ENCODE data around the gene HOXA2.

DNA sequence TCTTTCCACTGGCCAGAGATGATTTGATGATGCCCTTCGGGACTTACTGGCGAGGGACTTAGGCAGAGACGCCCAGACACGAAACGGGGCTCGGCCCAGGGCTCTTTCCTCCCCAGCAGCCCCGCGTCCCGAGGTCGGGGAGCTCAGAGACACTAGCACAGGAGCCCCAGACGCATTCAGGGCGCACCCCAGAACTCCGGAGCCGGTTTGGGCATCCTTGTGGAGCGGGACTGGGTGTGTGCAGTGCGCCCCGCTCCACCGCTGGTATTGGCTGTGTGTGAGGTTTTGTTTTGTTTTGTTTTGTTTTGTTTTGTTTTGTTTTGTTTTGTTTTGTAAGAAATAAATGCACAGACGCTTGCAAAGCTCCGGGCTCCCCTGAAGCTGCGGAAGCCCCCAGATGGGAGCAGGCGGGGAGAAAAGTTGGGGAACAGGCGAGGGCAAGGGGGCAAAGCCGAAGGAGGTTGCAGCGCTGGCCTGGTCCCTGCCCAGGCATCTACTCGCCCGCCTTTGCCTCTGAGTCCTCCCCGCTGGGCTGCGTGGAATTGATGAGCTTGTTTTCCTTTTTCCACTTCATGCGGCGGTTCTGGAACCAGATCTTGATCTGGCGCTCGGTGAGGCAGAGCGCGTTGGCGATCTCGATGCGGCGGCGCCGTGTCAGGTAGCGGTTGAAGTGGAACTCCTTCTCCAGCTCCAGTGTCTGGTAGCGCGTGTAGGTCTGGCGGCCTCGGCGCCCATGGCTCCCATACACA lies 42.9 kb upstream of the HOXA2 start:
- TF ChIP-seq, protein P1, sequence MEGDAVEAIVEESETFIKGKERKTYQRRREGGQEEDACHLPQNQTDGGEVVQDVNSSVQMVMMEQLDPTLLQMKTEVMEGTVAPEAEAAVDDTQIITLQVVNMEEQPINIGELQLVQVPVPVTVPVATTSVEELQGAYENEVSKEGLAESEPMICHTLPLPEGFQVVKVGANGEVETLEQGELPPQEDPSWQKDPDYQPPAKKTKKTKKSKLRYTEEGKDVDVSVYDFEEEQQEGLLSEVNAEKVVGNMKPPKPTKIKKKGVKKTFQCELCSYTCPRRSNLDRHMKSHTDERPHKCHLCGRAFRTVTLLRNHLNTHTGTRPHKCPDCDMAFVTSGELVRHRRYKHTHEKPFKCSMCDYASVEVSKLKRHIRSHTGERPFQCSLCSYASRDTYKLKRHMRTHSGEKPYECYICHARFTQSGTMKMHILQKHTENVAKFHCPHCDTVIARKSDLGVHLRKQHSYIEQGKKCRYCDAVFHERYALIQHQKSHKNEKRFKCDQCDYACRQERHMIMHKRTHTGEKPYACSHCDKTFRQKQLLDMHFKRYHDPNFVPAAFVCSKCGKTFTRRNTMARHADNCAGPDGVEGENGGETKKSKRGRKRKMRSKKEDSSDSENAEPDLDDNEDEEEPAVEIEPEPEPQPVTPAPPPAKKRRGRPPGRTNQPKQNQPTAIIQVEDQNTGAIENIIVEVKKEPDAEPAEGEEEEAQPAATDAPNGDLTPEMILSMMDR (optimal IDR thresholded peaks at IDR 0.05 in 1 of 3, IDR thresholded peaks at IDR 0.05 in 1 of 3, conservative IDR thresholded peaks at IDR 0.05 in 1 of 3; ENCODE audit: extremely low read depth in 1 of 3, insufficient read depth in 2 of 3, low read length in 3 of 3): no peak
- no peak for TF ChIP-seq EZH2 (IDR thresholded peaks at IDR 0.05; ENCODE audit: low read length)

Data from keratinocyte (primary cell).